ENCODE results near the gene NIN.
"Not testable (repeated sequence)": the region's sequence is repeated elsewhere in the genome, so short reads cannot be mapped to it uniquely, and the experiment has no call there.

The NIN gene

DNA sequence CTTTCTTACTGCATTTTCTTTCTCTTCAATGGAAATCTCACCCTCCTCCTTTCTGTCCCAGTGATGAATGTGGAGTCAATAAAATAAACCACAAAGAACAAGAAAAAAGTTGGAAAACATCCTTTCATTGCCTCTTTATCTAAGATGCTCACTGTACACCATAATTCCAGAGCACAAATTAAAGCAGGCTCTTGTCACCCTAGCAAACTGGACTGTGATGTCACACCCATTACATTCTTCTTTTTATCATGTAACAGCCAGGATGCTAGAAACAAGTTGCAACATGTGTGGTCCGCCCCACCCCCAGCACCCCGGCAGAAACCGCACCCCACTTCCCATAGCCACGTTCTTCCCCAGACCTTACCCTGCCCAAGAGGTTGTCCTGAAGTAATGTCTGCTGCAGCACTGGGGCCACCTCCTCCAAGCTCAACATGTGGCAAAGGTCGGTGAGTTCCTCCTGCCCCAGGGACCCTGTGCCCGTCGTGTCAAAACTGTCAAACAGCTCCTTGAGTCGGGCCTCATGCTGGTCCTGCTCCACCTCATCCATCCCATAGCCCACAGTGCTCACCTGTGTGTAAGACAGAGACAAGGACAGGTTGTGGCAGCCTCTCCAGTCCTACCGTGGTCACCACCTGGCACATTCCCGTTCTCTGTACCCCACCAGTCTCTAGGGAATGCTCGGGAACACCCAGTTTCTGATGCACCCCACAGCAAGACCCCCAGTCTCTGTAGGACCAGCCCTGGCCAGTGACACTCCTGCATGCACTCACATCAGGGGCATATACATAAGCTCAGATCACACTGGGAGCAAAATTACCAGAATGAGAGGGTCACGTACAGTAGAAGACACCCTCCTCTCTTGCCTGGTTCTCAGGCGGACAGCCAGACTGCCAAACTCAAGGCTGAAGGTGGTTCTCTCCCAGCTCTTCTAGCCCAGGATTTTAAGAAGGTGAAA is 9.2 kb downstream of the NIN start:
- no peaks in the 10 kb centered on the region for H3K27me3 ChIP-seq (ENCODE audit: insufficient read depth, low read length)
- no peak overlapping the region for H3K4me3 ChIP-seq (ENCODE audit: low read length)
- H2AFZ ChIP-seq (ENCODE audit: low read depth, low read length), result no peak overlapping the region
- H3K4me1 ChIP-seq (ENCODE audit: insufficient read depth, low read length), result peaks cover 15% of the 10 kb centered on the region
- H3K9me3 ChIP-seq (ENCODE audit: low read length), result no peaks in the 10 kb centered on the region
- H3K36me3 ChIP-seq (ENCODE audit: insufficient read depth, low read length), result peaks cover 26% of the 10 kb centered on the region

GRCh38 chr14:50820786-50821509 is 10.0 kb downstream of the NIN start:
- peaks cover 7% of the 10 kb centered on the region for H3K4me1 ChIP-seq (ENCODE audit: insufficient read depth, low read length)
- H3K4me3 ChIP-seq (ENCODE audit: low read length), result no peak overlapping the region
- peaks cover 28% of the 10 kb centered on the region for H3K36me3 ChIP-seq (ENCODE audit: insufficient read depth, low read length)
- no peaks in the 10 kb centered on the region for H3K9me3 ChIP-seq (ENCODE audit: low read length)
- no peak overlapping the region for H2AFZ ChIP-seq (ENCODE audit: low read depth, low read length)
- H3K27me3 ChIP-seq (ENCODE audit: insufficient read depth, low read length), result no peaks in the 10 kb centered on the region

DNA sequence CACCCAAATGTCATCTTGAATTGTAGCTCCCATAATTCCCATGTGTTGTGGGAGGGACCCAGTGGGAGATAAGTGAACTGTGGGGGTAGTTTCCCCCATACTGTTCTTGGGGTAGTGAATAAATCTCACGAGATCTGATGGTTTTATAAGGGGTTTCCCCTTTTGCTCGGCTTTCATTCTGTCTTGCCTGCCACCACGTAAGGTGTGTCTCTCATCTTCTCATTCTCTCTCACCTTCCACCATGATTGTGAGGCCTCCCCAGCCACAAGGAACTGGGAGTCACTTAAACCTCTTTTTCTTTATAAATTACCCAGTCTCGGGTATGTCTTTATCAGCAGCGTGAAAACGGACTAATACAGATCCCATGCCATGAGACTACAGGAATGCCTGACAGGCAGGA is 11.7 kb downstream of the NIN start:
- H2AFZ ChIP-seq (ENCODE audit: low read depth, low read length); H3K27me3 ChIP-seq (ENCODE audit: insufficient read depth, low read length); H3K4me1 ChIP-seq (ENCODE audit: insufficient read depth, low read length); H3K4me3 ChIP-seq (ENCODE audit: low read length); H3K9me3 ChIP-seq (ENCODE audit: low read length): not testable (repeated sequence)
- peaks cover 26% of the 10 kb centered on the region for H3K36me3 ChIP-seq (ENCODE audit: insufficient read depth, low read length)

GRCh38 chr14:50816395-50817047 is 14.4 kb downstream of the NIN start:
- peaks cover 4% of the 10 kb centered on the region for H3K4me1 ChIP-seq (ENCODE audit: insufficient read depth, low read length)
- H2AFZ ChIP-seq (ENCODE audit: low read depth, low read length), result no peak overlapping the region
- H3K4me3 ChIP-seq (ENCODE audit: low read length), result no peak overlapping the region
- peaks cover 31% of the 10 kb centered on the region for H3K36me3 ChIP-seq (ENCODE audit: insufficient read depth, low read length)
- no peaks in the 10 kb centered on the region for H3K27me3 ChIP-seq (ENCODE audit: insufficient read depth, low read length)
- H3K9me3 ChIP-seq (ENCODE audit: low read length), result peaks cover 12% of the 10 kb centered on the region

DNA sequence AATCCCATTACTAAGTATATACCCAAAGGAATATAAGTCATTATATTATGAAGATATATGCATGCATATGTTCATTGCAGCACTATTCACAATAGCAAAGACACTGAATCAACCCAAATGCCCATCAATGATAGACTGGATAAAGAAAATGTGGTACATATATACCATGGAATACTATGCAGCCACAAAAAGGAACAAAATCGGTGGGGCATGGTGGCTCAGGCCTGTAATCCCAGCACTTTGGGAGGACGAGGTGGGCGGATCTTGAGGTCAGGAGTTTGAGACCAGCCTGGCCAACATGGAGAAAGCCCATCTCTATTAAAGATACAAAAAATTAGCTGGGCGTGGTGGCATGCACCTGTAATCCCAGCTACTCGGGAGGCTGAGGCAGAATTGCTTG is 15.4 kb downstream of the NIN start:
- not testable (repeated sequence) for H3K4me1 ChIP-seq (ENCODE audit: insufficient read depth, low read length); H3K27me3 ChIP-seq (ENCODE audit: insufficient read depth, low read length); H2AFZ ChIP-seq (ENCODE audit: low read depth, low read length); H3K4me3 ChIP-seq (ENCODE audit: low read length)
- H3K9me3 ChIP-seq (ENCODE audit: low read length), result peaks cover 12% of the 10 kb centered on the region
- H3K36me3 ChIP-seq (ENCODE audit: insufficient read depth, low read length), result peaks cover 26% of the 10 kb centered on the region

DNA sequence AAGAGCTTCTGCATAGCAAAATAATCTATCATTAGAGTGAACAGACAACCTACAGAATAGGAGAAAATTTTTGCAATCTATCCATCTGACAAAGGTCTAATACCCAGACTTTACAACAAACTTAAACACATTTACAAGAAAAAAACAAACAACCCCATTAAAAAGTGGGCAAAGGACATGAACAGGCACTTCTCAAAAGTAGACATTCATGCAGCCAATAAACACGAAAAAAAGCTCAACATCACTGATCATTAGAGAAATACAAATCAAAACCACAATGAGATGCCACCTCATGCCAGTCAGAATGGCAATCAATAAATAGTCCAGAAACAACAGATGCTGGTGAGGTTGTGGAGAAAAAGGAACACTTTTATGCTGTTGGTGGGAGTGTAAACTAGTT is 15.9 kb downstream of the NIN start:
- not testable (repeated sequence) for H2AFZ ChIP-seq (ENCODE audit: low read depth, low read length); H3K27me3 ChIP-seq (ENCODE audit: insufficient read depth, low read length); H3K4me1 ChIP-seq (ENCODE audit: insufficient read depth, low read length); H3K4me3 ChIP-seq (ENCODE audit: low read length)
- peaks cover 22% of the 10 kb centered on the region for H3K36me3 ChIP-seq (ENCODE audit: insufficient read depth, low read length)
- peaks cover 12% of the 10 kb centered on the region for H3K9me3 ChIP-seq (ENCODE audit: low read length)

DNA sequence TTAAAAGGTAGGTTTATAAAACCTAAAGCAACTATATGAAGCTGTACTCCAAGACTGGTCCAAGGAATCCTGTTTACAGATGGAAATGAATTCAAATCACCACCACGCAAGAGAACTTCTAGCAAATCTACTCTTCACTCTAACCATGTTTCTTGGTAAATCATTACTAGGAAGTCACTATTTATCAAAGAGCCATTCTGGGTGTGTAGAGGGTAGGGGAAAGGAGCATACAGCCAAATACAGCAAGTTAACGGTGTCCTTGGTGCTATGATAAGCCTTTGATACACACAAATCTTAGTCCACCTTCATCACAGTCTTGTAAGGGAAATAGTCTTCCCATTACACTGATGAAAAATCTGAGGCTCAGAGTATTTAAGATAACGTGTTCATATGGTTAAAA is 16.8 kb downstream of the NIN start:
- peaks cover 4% of the 10 kb centered on the region for H3K4me1 ChIP-seq (ENCODE audit: insufficient read depth, low read length)
- H3K9me3 ChIP-seq (ENCODE audit: low read length), result peaks cover 12% of the 10 kb centered on the region
- H3K36me3 ChIP-seq (ENCODE audit: insufficient read depth, low read length), result peaks cover 23% of the 10 kb centered on the region
- no peak overlapping the region for H2AFZ ChIP-seq (ENCODE audit: low read depth, low read length)
- H3K4me3 ChIP-seq (ENCODE audit: low read length), result no peak overlapping the region
- no peaks in the 10 kb centered on the region for H3K27me3 ChIP-seq (ENCODE audit: insufficient read depth, low read length)

- Histone ChIP-seq H3K27me3 (ENCODE audit: insufficient read depth, low read length) (no peaks in the 10 kb centered on the region), H3K4me1 (ENCODE audit: insufficient read depth, low read length) (peaks cover 4% of the 10 kb centered on the region), H3K36me3 (ENCODE audit: insufficient read depth, low read length) (peaks cover 25% of the 10 kb centered on the region), H2AFZ (ENCODE audit: low read depth, low read length) (no peak overlapping the region), H3K9me3 (ENCODE audit: low read length) (peaks cover 12% of the 10 kb centered on the region), H3K4me3 (ENCODE audit: low read length) (no peak overlapping the region)
These were observed 17.5 kb downstream of the NIN start for GRCh38 chr14:50813544-50813863.

DNA sequence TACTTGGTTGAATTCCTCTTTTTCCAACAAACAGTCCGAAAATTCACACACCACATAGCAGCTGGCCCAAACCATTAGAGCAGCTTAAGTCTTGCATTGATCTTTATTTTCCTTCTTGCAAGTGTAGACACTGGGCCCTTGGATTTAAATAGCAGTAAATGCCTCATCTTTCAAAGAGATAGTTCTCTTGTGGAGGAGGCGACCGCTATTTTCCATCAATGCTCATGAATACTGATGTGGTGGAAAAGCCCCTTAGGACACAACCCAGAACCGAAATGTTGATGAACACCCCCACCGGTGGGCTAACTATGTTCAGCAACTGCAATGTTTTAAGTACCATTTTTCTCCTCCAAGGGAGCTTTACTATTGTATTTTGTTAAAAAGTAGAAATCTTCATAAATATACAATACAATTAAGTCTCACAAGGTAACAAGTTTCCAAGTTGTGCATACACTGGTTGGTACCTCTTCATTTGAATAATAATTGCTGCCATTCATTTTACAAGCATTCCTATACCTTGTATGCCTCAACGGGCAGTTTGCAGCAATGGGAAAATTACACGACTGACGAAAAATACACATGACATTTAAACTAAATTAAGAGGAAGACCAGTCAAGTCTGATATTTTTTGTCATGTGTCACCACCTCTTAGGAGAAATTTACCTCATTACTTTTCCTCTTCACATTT is 18.0 kb downstream of the NIN start:
- H3K36me3 ChIP-seq (ENCODE audit: insufficient read depth, low read length), result peaks cover 26% of the 10 kb centered on the region
- no peak overlapping the region for H2AFZ ChIP-seq (ENCODE audit: low read depth, low read length)
- H3K9me3 ChIP-seq (ENCODE audit: low read length), result peaks cover 12% of the 10 kb centered on the region
- no peaks in the 10 kb centered on the region for H3K27me3 ChIP-seq (ENCODE audit: insufficient read depth, low read length)
- peaks cover 4% of the 10 kb centered on the region for H3K4me1 ChIP-seq (ENCODE audit: insufficient read depth, low read length)
- H3K4me3 ChIP-seq (ENCODE audit: low read length), result no peak overlapping the region

GRCh38 chr14:50812180-50812579 is 18.8 kb downstream of the NIN start:
- H3K9me3 ChIP-seq (ENCODE audit: low read length), result peaks cover 12% of the 10 kb centered on the region
- H3K4me3 ChIP-seq (ENCODE audit: low read length), result no peak overlapping the region
- peaks cover 21% of the 10 kb centered on the region for H3K36me3 ChIP-seq (ENCODE audit: insufficient read depth, low read length)
- H2AFZ ChIP-seq (ENCODE audit: low read depth, low read length), result no peak overlapping the region
- no peaks in the 10 kb centered on the region for H3K27me3 ChIP-seq (ENCODE audit: insufficient read depth, low read length)
- peaks cover 4% of the 10 kb centered on the region for H3K4me1 ChIP-seq (ENCODE audit: insufficient read depth, low read length)

DNA sequence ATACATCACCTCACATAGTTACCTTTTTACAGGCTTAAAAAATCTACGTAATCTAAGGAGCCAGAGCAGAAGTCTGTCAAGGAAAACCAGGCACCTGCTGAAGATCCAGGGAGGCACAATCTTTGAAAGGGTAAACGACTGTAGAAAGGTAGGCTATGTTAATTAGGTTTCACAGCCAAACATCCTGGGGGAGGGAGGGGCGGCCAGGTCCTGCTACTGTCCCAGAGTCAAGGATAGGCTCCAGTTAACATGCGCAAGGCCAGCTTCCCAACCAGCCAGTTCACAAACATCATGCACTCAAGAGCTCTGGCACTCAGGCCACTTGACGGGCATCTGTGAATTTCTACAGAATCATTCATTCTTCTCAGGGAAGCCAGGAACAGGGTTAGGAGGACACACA is 22.9 kb downstream of the NIN start:
- no peak overlapping the region for H3K4me3 ChIP-seq (ENCODE audit: low read length)
- H3K4me1 ChIP-seq (ENCODE audit: insufficient read depth, low read length), result peaks cover 4% of the 10 kb centered on the region
- H3K27me3 ChIP-seq (ENCODE audit: insufficient read depth, low read length), result no peaks in the 10 kb centered on the region
- no peak overlapping the region for H2AFZ ChIP-seq (ENCODE audit: low read depth, low read length)
- peaks cover 4% of the 10 kb centered on the region for H3K9me3 ChIP-seq (ENCODE audit: low read length)
- peaks cover 46% of the 10 kb centered on the region for H3K36me3 ChIP-seq (ENCODE audit: insufficient read depth, low read length)

DNA sequence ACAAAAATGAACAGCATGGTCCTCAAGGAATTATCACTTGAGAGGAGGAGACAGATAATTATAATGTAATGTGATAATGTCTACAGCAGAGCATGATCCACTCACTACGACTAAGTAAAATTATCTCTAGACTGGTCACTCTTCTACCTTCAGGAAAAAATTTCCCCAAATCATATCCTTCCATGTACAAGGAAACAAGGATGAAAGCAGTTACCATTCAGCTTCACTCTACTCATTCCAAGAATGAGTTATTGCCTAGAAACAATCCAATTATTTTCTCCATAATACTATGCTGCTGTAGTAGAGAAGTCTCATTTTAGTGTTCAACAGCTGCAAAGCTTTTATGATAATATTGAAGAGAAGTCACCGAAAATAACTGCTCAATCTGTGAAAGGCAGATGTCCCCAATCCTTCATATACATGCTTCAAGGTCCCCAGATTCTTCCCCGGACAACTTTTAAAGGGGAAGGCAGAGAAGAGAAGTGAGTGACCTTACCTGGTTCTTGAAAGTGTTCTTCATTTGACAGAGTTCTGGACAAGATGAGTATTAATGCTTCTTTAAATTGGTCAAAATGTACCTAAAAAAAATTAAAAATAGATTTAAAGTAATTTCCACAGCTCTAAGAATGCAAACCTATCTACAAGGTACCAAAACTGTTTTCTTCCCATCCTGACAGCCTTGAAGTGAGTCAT is 24.6 kb downstream of the NIN start:
- Histone ChIP-seq H3K27me3 (ENCODE audit: insufficient read depth, low read length) (no peaks in the 10 kb centered on the region), H3K9me3 (ENCODE audit: low read length) (no peaks in the 10 kb centered on the region), H3K36me3 (ENCODE audit: insufficient read depth, low read length) (peaks cover 45% of the 10 kb centered on the region), H3K4me3 (ENCODE audit: low read length) (no peak overlapping the region), H3K4me1 (ENCODE audit: insufficient read depth, low read length) (no peaks in the 10 kb centered on the region), H2AFZ (ENCODE audit: low read depth, low read length) (no peak overlapping the region)

Data from neuron (in vitro differentiated cells).